Inflammatory macrophage treated with lipopolysaccharide for 4 hours (primary cell): ENCODE results near the gene ZBTB7B.
A peak's percentile ranks its signal among the peaks of the same experiment; 100 is the strongest.

Experiments
- DNase-seq: peaks from one replicate; pipeline ENCODE4 v3.0.0-alpha.2; 2020

ZBTB7B gene

GRCh38 chr1:154989195-154989860 is 13.3 kb upstream of the ZBTB7B start:
- no peak for DNase-seq

DNA sequence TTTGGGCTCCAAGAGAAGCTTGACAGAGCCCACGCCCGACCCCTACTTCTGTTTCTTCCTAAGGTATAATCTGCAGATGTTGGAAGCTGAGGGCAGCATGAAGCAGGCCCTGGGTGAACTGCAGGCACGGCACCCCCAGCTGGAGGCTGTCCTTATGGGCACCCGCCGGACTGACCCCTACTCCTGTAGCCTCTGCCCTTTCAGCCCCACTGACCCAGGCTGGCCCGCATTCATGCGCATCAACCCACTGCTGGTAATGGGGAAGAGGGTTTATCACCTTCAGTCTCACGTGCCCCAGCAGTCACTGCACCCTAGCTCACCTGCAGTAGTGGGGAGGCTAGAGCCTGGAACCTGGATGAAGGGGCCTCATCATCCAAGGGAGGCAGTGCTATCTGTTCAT is 12.3 kb upstream of the ZBTB7B start:
- DNase-seq = no peak

- no peak for DNase-seq
Measured at GRCh38 chr1:154992721-154993571, 9.7 kb upstream of the ZBTB7B start.

- no peak for DNase-seq
Measured at GRCh38 chr1:154993572-154994268, 8.9 kb upstream of the ZBTB7B start, which contains the start of gene LENEP. Gene LENEP (plus strand): TSS chr1:154993586. CDS start chr1:154993608, 22 bp downstream.

DNA sequence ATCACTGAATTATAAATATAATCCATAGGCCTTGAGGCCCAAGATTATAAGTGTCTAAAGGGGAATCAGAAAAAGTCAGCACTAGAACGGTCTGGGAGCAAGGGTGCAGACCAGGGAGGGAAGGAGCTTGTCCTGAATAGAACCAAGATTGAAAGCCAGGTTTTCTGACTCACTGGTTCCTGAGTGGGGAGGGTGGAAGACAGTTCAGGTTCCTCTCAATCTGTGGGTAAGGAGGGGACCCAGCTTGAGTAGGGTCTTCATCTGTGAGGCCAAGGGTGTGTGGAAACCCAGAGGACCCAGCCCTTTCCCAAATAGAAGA is 8.4 kb upstream of the ZBTB7B start:
- no peak for DNase-seq

- no peak for DNase-seq
Measured at GRCh38 chr1:154994591-154994990, 8.0 kb upstream of the ZBTB7B start.

DNA sequence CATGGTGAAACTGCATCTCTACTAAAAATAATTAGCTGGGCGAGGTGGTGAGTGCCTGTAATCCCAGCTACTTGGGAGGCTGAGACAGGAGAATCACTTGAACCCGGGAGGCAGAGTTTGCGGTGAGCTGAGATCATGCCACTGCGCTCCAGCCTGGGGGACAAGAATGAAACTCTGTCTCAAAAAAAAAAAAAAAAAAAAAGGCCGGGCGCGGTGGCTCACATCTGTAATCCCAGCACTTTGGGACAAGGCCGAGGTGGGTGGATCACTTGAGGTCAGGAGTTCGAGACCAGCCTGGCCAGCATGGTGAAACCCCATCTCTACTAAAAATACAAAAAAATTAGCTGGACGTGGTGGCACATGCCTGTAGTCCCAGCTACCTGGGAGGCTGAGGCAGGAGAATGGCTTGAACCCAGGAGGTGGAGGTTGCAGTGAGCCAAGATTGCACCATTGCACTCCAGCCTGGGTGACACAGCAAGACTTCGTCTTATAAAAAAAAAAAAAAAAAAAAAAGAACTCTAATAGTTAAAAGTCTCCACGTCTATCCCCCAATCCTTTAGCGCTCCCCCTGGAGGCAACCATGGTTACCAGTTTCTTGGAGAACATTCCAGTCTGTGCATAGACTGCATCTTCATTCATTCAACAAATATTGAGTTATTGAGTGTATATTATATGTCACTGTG is 7.2 kb upstream of the ZBTB7B start:
- peak; percentile 64 for DNase-seq

- DNase-seq = peak; percentile 60
Measured at GRCh38 chr1:154996966-154997701, 5.5 kb upstream of the ZBTB7B start.

DNA sequence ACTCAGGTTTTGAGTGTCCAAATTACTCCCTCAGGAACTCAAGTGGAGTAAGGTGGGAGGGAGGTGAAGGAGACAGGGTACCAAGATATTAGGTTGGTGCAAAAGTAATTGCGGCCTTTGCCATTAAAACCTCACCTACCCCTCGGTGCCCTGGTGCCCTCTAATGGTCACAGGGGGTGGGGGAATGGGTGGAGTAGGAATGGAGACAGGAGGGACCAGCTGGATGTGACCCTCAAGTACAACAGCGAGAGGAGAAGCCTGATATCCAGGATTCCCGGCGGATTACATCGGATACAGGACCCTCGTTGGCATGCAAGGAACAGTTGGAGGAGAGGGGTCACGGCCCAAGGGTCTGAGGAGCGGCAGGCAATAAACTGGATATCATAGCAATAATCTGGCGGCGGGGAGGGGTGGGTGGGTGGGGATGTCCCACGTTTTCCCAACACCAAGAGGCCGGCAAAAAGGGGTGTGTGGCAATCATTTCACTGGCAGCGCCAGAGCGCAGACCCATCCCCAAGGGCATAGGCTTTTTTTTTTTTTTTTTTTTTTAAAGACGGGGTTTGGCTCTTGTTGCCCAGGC is 4.3 kb upstream of the ZBTB7B start:
- DNase-seq = no peak

DNA sequence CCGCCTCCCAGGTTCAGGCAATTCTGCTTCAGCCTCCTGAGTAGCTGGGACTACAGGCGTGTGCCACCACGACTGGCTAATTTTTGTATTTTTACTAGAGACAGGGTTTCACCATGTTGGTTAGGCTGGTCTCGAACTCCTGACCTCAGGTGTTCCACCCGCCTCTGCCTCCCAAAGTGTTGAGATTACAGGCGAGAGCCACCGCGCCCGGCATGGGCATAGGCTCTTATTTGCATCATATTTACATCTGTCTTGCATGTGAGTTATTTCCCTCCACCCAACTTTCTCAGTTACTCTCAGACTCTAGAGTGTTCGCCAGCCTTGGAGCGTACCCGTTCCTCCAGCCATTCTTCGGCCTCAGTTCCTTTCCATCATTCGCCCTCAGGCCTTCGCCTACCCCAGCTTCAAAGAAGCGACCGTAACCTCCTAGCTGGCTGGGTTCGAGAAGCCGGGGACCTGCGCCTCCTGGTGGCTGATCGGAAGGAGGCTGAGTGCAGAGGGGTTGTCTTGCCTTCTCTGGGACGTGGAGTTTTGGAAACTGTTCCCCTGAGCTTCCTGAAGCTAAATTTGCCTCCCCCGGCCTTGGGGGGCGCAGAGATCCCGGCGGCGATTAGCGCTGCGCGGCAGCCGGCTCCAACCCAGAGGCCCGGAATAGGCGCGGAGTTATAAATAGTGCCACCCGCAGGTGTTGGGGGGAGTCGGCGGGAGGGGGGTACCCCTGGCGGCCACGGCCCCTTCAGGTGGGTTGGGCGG is 3.6 kb upstream of the ZBTB7B start:
- DNase-seq = peak; percentile 64

- no peak for DNase-seq
Measured at GRCh38 chr1:154999571-155000410, 2.8 kb upstream of the ZBTB7B start.

- no peak for DNase-seq
Measured at GRCh38 chr1:155000411-155000725, 2.2 kb upstream of the ZBTB7B start.

- peak; percentile 66 for DNase-seq
Measured at GRCh38 chr1:155000726-155001424, 1.7 kb upstream of the ZBTB7B start.

DNA sequence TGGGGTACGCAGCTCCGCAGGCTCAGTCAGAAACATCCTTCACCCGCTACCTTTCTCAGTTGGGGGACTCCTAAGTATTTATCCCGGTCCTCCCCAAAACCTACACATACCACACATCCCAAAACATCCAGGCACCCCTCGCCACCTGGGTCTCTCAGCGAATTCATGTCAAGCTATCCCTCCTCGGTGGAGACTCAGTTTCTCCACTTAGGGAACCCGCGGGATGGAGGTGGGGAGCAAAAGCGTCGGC is 1.3 kb upstream of the ZBTB7B start:
- DNase-seq = no peak

DNA sequence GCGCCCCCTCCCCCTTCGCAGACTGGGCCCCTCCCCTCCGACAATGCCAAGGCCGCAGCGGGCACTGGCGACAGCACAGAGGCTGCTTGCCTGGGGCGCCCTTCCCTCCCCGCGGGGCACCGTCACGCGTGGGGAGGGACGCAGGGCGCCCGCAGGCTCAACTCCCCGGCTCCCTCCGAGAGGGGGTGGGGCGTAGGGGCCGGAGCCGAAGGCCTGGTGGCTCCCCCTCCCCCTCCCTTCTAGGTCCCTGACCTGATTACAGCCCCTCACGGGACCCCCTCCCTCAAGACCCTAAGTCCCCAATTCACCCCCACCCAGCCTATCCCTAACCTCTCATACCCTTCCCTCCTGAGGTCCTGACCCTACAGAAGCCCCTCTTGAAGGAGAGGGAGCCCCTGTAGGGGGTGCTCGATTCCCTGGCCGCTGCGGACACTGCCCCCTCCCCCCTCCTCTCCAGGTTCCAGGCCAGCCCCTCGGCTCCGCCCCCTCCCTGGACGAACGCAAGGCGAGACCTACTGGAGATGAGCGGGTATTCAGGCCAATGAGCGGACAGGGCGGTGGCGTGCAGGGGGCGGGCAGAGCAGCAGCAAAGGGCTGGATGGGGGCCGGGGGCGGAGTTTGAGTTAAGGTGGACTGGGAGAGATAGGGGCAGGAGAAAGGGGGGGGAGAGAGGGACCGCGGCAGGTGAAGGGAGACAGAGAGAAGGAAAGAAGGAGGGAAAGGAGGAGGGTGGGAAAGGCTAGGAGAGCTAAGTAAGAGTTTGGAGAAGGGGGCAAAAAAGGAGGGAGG is 733 bp upstream of the ZBTB7B start:
- DNase-seq = peak; percentile 99

GRCh38 chr1:155003227-155003765 is 694 bp downstream of the ZBTB7B start:
- DNase-seq = no peak

DNA sequence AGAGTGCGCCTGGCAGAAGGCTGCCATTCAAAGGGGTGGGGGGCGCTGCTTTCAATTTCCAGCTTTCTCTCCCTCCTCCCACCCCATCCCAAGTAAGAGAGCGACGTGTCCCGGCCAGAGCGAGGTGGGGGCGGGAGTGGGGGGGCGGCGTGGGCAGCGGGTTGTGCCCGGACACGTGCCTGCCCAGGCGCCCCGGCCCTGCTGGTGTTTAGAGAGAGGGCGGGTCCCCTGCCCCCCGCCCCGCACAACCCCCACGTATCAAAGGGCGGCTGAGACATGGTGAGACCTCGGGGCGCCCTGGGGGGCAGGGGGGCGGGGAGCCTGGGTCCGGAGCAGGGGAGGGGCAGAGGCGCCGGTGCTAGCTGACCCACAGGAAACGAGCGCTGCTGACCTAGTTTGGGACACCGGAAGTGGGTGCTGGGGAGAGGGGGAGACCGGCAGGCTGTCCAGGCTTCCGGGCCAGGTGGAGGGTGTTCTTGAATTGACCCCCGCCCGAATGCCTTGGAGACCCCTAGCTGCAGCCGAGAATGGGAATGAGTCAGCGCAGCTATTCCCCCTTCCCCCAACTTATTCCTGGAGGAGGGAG is 1.3 kb downstream of the ZBTB7B start:
- DNase-seq = no peak

- no peak for DNase-seq
Measured at GRCh38 chr1:155004352-155005075, 1.9 kb downstream of the ZBTB7B start.
